Neural cell (in vitro differentiated cells): ENCODE results near the gene RNF182. TPM values are rescaled to one million over a fixed set of nuclear protein-coding genes. Genes with fewer than 3 reads are reported as not detected.

Experiments
- H2AFZ ChIP-seq: fragments of 200-600, 300-800 bp; sonication (generic), shearing (Covaris generic); 2 replicates; pipeline ENCODE4 v1.6.0; 2014; ENCODE audit warnings: low read depth, mild to moderate bottlenecking, antibody characterized with exemption, low read length, moderate library complexity
- H3F3A ChIP-seq: fragments of 200-600 bp; shearing (Covaris generic); 2 replicates; pipeline ENCODE4 v1.6.1; 2016; ENCODE audit warnings: mild to moderate bottlenecking, moderate library complexity, mixed read lengths, antibody characterized with exemption, low read length; ENCODE audit not compliant: insufficient read depth, poor library complexity, severe bottlenecking
- H3K27ac ChIP-seq: fragments of 200-600, 300-800 bp; sonication (generic), shearing (Covaris generic); 2 replicates; pipeline ENCODE4 v1.5.1; 2014; ENCODE audit warnings: mild to moderate bottlenecking, low read length, moderate library complexity
- H3K27me3 ChIP-seq: fragments of 300-800, 200-600 bp; sonication (generic), shearing (Covaris generic); 2 replicates; pipeline ENCODE4 v1.6.0; 2014; ENCODE audit warnings: mild to moderate bottlenecking, low read depth, low read length, moderate library complexity; ENCODE audit not compliant: insufficient read depth
- H3K36me3 ChIP-seq: fragments of 300-800, 200-600 bp; sonication (generic), shearing (Covaris generic); 2 replicates; pipeline ENCODE4 v1.5.1; 2014; ENCODE audit warnings: mild to moderate bottlenecking, antibody characterized with exemption, low read length, moderate library complexity; ENCODE audit not compliant: insufficient read depth
- H3K4me2 ChIP-seq: fragments of 300-800, 200-600 bp; sonication (generic), shearing (Covaris generic); 2 replicates; pipeline ENCODE4 v1.6.0; 2014; ENCODE audit warnings: mild to moderate bottlenecking, low read length
- H3K4me3 ChIP-seq: fragments of 300-800, 200-600 bp; sonication (generic), shearing (Covaris generic); 2 replicates; pipeline ENCODE4 v1.5.1; 2014; ENCODE audit warnings: mild to moderate bottlenecking, low read length, moderate library complexity
- H3K79me2 ChIP-seq: fragments of 200-600 bp; shearing (Covaris generic); replicated peaks from 2 replicates; pipeline ENCODE4 v1.6.0; 2014; ENCODE audit warnings: mild to moderate bottlenecking, low read length, moderate library complexity; ENCODE audit not compliant: insufficient read depth
- H3K9ac ChIP-seq: fragments of 300-800, 200-600 bp; sonication (generic), shearing (Covaris generic); 2 replicates; pipeline ENCODE4 v1.6.1; 2016; ENCODE audit warnings: mild to moderate bottlenecking, low read length, mixed read lengths
- H3K9me2 ChIP-seq: fragments of 200-600 bp; shearing (Covaris generic); 2 replicates; pipeline ENCODE4 v1.6.1; 2016; ENCODE audit warnings: mild to moderate bottlenecking, low read length, mixed read lengths; ENCODE audit not compliant: insufficient read depth
- H3K9me3 ChIP-seq: fragments of 200-600, 300-800 bp; sonication (generic), shearing (Covaris generic); 2 replicates; pipeline ENCODE4 v1.6.1; 2016; ENCODE audit warnings: mild to moderate bottlenecking, mixed run types, low read length, moderate library complexity, mixed read lengths
- H4K20me1 ChIP-seq: fragments of 200-600 bp; shearing (Covaris generic); 2 replicates; pipeline ENCODE4 v1.6.1; 2016; ENCODE audit warnings: mild to moderate bottlenecking, mixed run types; ENCODE audit not compliant: insufficient read depth
- EP300 ChIP-seq: fragments of 450-650 bp; conservative IDR thresholded peaks from 2 replicates; pipeline ENCODE4 v1.6.1; 2014; ENCODE audit warnings: antibody characterized with exemption, mild to moderate bottlenecking, moderate library complexity; ENCODE audit not compliant: poor library complexity, severe bottlenecking
- EZH2 ChIP-seq: fragments of 200-600, 300-800 bp; shearing (Covaris generic), sonication (generic); IDR thresholded peaks from 2 replicates; pipeline ENCODE4 v1.6.1; 2014; ENCODE audit warnings: antibody characterized with exemption, low read length, borderline replicate concordance, mild to moderate bottlenecking; ENCODE audit not compliant: insufficient read depth, poor library complexity, severe bottlenecking
- MXI1 ChIP-seq: fragments of 450-650 bp; conservative IDR thresholded peaks from 2 replicates; pipeline ENCODE4 v1.6.1; 2014; ENCODE audit warnings: antibody characterized with exemption, mild to moderate bottlenecking; ENCODE audit not compliant: poor library complexity, severe bottlenecking
- POLR2AphosphoS5 ChIP-seq: IDR thresholded peaks from 2 replicates; pipeline ENCODE4 v1.6.1; 2012
- RAD21 ChIP-seq: fragments of 450-650 bp; conservative IDR thresholded peaks from 2 replicates; pipeline ENCODE4 v1.6.1; 2014; ENCODE audit warnings: antibody characterized with exemption, mild to moderate bottlenecking, moderate library complexity
- REST ChIP-seq: IDR thresholded peaks from 2 replicates; pipeline ENCODE4 v1.6.1; 2012; ENCODE audit warnings: borderline replicate concordance
- SMC3 ChIP-seq: fragments of 450-650 bp; conservative IDR thresholded peaks from 2 replicates; pipeline ENCODE4 v1.6.1; 2014; ENCODE audit warnings: antibody characterized with exemption, mild to moderate bottlenecking, moderate library complexity; ENCODE audit not compliant: poor library complexity
- TAF1 ChIP-seq: IDR thresholded peaks from 2 replicates; pipeline ENCODE4 v1.6.1; 2012; ENCODE audit warnings: low read depth
- polyA plus RNA-seq: library from polyadenylated mRNA; depleted of rRNA; stranded (reverse); fragments of >200 nt; gene quantifications from 2 replicates; pipeline ENCODE4 v1.2.3, GENCODE V29; 2014
- TF ChIP-seq, protein P1 (sequence below): fragments of 450-650 bp; IDR thresholded peaks from 2 replicates; pipeline ENCODE4 v1.5.1; 2014; ENCODE audit warnings: antibody characterized with exemption, mild to moderate bottlenecking, moderate library complexity; ENCODE audit not compliant: poor library complexity, severe bottlenecking

The RNF182 gene
- polyA plus RNA-seq, 1 donor from 2014 or later: 8.0 TPM

DNA sequence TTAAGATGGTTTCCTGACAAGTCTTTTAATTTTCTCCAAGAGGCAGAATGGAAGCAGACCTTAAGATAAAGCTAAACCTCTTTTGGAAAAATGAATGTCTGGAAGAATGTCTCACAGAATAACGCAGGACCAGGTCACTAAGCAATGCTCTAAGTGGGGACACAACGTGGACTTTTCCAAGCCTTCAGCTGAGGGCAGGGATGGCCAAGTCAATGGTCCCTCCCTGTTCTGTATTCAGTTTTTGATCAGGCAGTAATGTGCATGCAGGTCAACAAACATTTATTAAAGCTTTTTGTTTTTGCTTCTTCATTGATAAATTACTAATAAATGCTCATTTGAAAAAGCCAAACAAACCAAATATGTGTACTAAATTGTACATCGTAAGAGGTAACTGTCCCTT is 2.0 kb upstream of the RNF182 start:
- Histone ChIP-seq H3K36me3 (no peaks in the 10 kb centered on the region), H3K4me2 (no peak overlapping the region), H3K9ac (no peak overlapping the region), H3K79me2 (no peaks in the 10 kb centered on the region), H2AFZ (no peak overlapping the region), H3K27ac (no peak overlapping the region), H3K4me3 (no peak overlapping the region), H4K20me1 (no peaks in the 10 kb centered on the region), H3K27me3 (peaks cover 18% of the 10 kb centered on the region), H3K9me2 (no peaks in the 10 kb centered on the region), H3F3A (no peaks in the 10 kb centered on the region), H3K9me3 (no peaks in the 10 kb centered on the region)
- TF ChIP-seq MXI1 (no peak), EZH2 (no peak), SMC3 (no peak), EP300 (no peak), TAF1 (no peak), RAD21 (no peak), POLR2AphosphoS5 (no peak), REST (no peak)
- TF ChIP-seq, protein P1, sequence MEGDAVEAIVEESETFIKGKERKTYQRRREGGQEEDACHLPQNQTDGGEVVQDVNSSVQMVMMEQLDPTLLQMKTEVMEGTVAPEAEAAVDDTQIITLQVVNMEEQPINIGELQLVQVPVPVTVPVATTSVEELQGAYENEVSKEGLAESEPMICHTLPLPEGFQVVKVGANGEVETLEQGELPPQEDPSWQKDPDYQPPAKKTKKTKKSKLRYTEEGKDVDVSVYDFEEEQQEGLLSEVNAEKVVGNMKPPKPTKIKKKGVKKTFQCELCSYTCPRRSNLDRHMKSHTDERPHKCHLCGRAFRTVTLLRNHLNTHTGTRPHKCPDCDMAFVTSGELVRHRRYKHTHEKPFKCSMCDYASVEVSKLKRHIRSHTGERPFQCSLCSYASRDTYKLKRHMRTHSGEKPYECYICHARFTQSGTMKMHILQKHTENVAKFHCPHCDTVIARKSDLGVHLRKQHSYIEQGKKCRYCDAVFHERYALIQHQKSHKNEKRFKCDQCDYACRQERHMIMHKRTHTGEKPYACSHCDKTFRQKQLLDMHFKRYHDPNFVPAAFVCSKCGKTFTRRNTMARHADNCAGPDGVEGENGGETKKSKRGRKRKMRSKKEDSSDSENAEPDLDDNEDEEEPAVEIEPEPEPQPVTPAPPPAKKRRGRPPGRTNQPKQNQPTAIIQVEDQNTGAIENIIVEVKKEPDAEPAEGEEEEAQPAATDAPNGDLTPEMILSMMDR: no peak

GRCh38 chr6:13923527-13924145 is 1.1 kb upstream of the RNF182 start:
- peaks cover 18% of the 10 kb centered on the region for H3K27me3 ChIP-seq
- H2AFZ ChIP-seq: no peak overlapping the region
- H3K36me3 ChIP-seq: no peaks in the 10 kb centered on the region
- no peaks in the 10 kb centered on the region for H3K79me2 ChIP-seq
- H3F3A ChIP-seq: no peaks in the 10 kb centered on the region
- H3K9me2 ChIP-seq: no peaks in the 10 kb centered on the region
- H3K4me2 ChIP-seq: no peak overlapping the region
- TF ChIP-seq POLR2AphosphoS5 (no peak), MXI1 (no peak), RAD21 (no peak), EP300 (no peak), EZH2 (no peak), REST (no peak), SMC3 (no peak), TAF1 (no peak)
- TF ChIP-seq, protein P1: no peak
- no peak overlapping the region for H3K27ac ChIP-seq
- H3K9me3 ChIP-seq: no peaks in the 10 kb centered on the region
- H4K20me1 ChIP-seq: no peaks in the 10 kb centered on the region
- no peak overlapping the region for H3K9ac ChIP-seq
- peak overlapping the region; percentile 69 for H3K4me3 ChIP-seq
